GM23338 (cell line): Measurements from ENCODE around the gene ACTA2. TPM values are rescaled to one million over a fixed set of nuclear protein-coding genes. Genes with fewer than 3 reads are reported as not detected.
"Not testable (repeated sequence)": the region's sequence is repeated elsewhere in the genome, so short reads cannot be mapped to it uniquely, and the experiment has no call there.

Source experiments
- ATAC-seq: fragments of 200-7000 bp; cut with Tn5 transposase; 3 replicates; pipeline ENCODE4 v1.9.1; 2020
- DNase-seq: peaks from one replicate; pipeline ENCODE4 v3.0.0-alpha.2; 2015; ENCODE audit warnings: low spot score
- H2AFZ ChIP-seq: fragments of 200-600 bp; sonication (generic); 2 replicates; pipeline ENCODE4 v1.8.0; 2016; ENCODE audit warnings: antibody characterized with exemption, mild to moderate bottlenecking, moderate library complexity
- H3F3A ChIP-seq: fragments of 200-600 bp; sonication (generic); replicated peaks from 2 replicates; pipeline ENCODE4 v1.8.0; 2017; ENCODE audit warnings: antibody characterized with exemption, mixed run types, low read depth
- H3K27ac ChIP-seq: fragments of 200-600 bp; sonication (generic); 2 replicates; pipeline ENCODE4 v1.6.1; 2016; ENCODE audit warnings: low read depth
- H3K27me3 ChIP-seq: fragments of 200-600 bp; sonication (generic); 2 replicates; pipeline ENCODE4 v1.8.0; 2016; ENCODE audit warnings: mild to moderate bottlenecking, mixed run types, moderate library complexity; ENCODE audit not compliant: insufficient read depth
- H3K36me3 ChIP-seq: fragments of 200-600 bp; sonication (generic); 2 replicates; pipeline ENCODE4 v1.8.0; 2016; ENCODE audit warnings: mild to moderate bottlenecking; ENCODE audit not compliant: insufficient read depth
- H3K4me1 ChIP-seq: fragments of 200-600 bp; sonication (generic); 2 replicates; pipeline ENCODE4 v1.8.0; 2016; ENCODE audit warnings: mild to moderate bottlenecking, moderate library complexity; ENCODE audit not compliant: insufficient read depth
- H3K4me2 ChIP-seq: fragments of 200-600 bp; sonication (generic); 2 replicates; pipeline ENCODE4 v1.7.1; 2017; ENCODE audit warnings: mixed run types
- H3K4me3 ChIP-seq: fragments of 200-600 bp; sonication (generic); 2 replicates; pipeline ENCODE4 v1.6.1; 2016; ENCODE audit warnings: mixed run types
- H3K79me2 ChIP-seq: fragments of 200-600 bp; sonication (generic); replicated peaks from 2 replicates; pipeline ENCODE4 v1.8.0; 2017; ENCODE audit warnings: mild to moderate bottlenecking; ENCODE audit not compliant: insufficient read depth
- H3K9me2 ChIP-seq: fragments of 200-600 bp; sonication (generic); 2 replicates; pipeline ENCODE4 v1.8.0; 2017; ENCODE audit not compliant: insufficient read depth
- H4K20me1 ChIP-seq: fragments of 200-600 bp; sonication (generic); replicated peaks from 2 replicates; pipeline ENCODE4 v1.8.0; 2017; ENCODE audit warnings: mild to moderate bottlenecking; ENCODE audit not compliant: insufficient read depth
- H3K27ac Mint-ChIP-seq: 2 replicates; pipeline ENCODE4 v1.8.0; 2020; ENCODE audit warnings: inconsistent platforms, mild to moderate bottlenecking, moderate library complexity, mixed read lengths
- H3K27me3 Mint-ChIP-seq: 3 replicates; pipeline ENCODE4 v1.8.0; 2022; ENCODE audit warnings: low read depth, mild to moderate bottlenecking, moderate library complexity, mixed read lengths, inconsistent platforms; ENCODE audit not compliant: insufficient read depth, poor library complexity
- H3K36me3 Mint-ChIP-seq: 3 replicates; pipeline ENCODE4 v1.8.0; 2021; ENCODE audit warnings: low read depth, mild to moderate bottlenecking, inconsistent platforms, moderate library complexity, mixed read lengths
- H3K4me1 Mint-ChIP-seq: 3 replicates; pipeline ENCODE4 v1.8.0; 2020; ENCODE audit warnings: mild to moderate bottlenecking, inconsistent platforms, mixed read lengths
- H3K4me3 Mint-ChIP-seq: 3 replicates; pipeline ENCODE4 v1.8.0; 2021; ENCODE audit warnings: moderate library complexity, mild to moderate bottlenecking, inconsistent platforms, mixed read lengths
- H3K9me3 Mint-ChIP-seq: 3 replicates; pipeline ENCODE4 v1.8.0; 2020; ENCODE audit warnings: moderate library complexity, mild to moderate bottlenecking, inconsistent platforms, mixed read lengths
- EZH2phosphoT487 ChIP-seq: fragments of 200-600 bp; sonication (generic); IDR thresholded peaks from one replicate; pipeline ENCODE4 v1.8.1; 2018; ENCODE audit warnings: antibody characterized with exemption; ENCODE audit not compliant: unreplicated experiment
- JUNB ChIP-seq: IDR thresholded peaks from one replicate; pipeline ENCODE4 v1.6.1; 2016; ENCODE audit warnings: antibody characterized with exemption; ENCODE audit not compliant: unreplicated experiment
- NANOG ChIP-seq: IDR thresholded peaks from 2 replicates; pipeline ENCODE4 v1.6.1; 2016; ENCODE audit warnings: antibody characterized with exemption, borderline replicate concordance
- polyA plus RNA-seq: library from polyadenylated mRNA; unstranded; fragments of >200 nt; fragmentation: Nextera tagmentation; extraction: Ambion mirVana; gene quantifications from 2 replicates; pipeline ENCODE4 v1.2.1, GENCODE V29; 2016
- total RNA-seq: library from RNA; depleted of rRNA; stranded (reverse); fragments of >200 nt; shearing (Covaris generic); gene quantifications from 2 replicates; pipeline ENCODE4 v1.2.3, GENCODE V29; 2014
- TF ChIP-seq, protein P1 (sequence below), 2 experiments: fragments of 200-600 bp in 1 of 2; sonication (generic) in 1 of 2; conservative IDR thresholded peaks; 2 replicates each; pipeline versions ENCODE4 v1.5.1 to v1.6.1; 2016 to 2017; ENCODE audit warnings: antibody characterized with exemption in 2 of 2, low read depth in 2 of 2, mild to moderate bottlenecking in 2 of 2, moderate library complexity in 1 of 2
- TF ChIP-seq, protein P2 (sequence below): fragments of 250-450 bp; sonication (Bioruptor Pico); IDR thresholded peaks from 2 replicates; pipeline ENCODE4 v1.5.0; 2020; ENCODE audit warnings: mild to moderate bottlenecking, moderate library complexity

The ACTA2 gene
- total and polyA plus RNA-seq, 2 experiments from 2014 or later: 3.4 to 9.4 TPM

DNA sequence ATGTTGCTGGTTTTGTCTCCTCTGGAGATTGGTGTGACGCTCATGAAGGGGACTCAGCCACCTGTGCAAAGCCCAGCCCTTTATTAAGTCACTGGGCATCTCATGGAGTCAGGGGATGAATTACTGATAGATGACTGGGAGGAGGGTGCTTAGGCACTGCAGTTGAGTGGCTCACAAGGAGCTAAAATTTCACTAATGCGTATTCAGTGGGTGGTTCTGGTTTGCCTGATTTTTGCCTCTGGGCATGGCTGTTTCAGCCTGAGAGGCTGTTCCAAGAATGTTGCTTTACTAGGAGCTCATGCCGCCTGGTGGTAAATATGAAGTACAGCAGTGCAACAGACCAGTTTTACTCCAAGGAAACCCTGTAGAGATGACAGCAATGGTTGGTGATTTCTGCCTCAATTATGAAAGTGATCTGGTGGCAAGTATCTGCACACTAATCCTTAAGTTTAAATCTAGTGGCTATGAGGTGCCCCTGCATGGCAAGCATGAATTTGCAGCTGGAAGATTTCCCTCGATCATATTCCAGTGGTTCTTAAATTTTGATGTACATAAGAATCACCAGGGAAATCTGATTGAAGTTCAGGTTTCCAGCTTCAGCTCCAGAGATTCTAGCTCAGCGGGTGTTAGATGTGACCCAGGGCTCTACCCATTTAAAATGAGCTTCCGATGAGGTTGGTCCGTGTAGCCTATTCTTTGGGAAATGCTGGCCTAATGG lies 19.9 kb downstream of the ACTA2 start:
- no peaks in the 10 kb centered on the region for H3K36me3 Mint-ChIP-seq
- Histone ChIP-seq H3K79me2 (no peaks in the 10 kb centered on the region), H3K4me1 (peaks cover 7% of the 10 kb centered on the region; the same call in 1 of the 2 replicates), H3K4me3 (no peak overlapping the region), H3K4me2 (no peak overlapping the region), H3F3A (no peaks in the 10 kb centered on the region), H4K20me1 (no peaks in the 10 kb centered on the region), H2AFZ (no peak overlapping the region; the same call in 1 of the 2 replicates), H3K27ac (no peak overlapping the region), H3K27me3 (no peaks in the 10 kb centered on the region), H3K9me2 (no peaks in the 10 kb centered on the region), H3K36me3 (no peaks in the 10 kb centered on the region)
- peak overlapping the region; percentile 79 for H3K27ac Mint-ChIP-seq
- no peak overlapping the region for H3K4me3 Mint-ChIP-seq
- DNase-seq: peak; percentile 90
- TF ChIP-seq NANOG (no peak), JUNB (no peak), EZH2phosphoT487 (no peak)
- TF ChIP-seq, protein P1, sequence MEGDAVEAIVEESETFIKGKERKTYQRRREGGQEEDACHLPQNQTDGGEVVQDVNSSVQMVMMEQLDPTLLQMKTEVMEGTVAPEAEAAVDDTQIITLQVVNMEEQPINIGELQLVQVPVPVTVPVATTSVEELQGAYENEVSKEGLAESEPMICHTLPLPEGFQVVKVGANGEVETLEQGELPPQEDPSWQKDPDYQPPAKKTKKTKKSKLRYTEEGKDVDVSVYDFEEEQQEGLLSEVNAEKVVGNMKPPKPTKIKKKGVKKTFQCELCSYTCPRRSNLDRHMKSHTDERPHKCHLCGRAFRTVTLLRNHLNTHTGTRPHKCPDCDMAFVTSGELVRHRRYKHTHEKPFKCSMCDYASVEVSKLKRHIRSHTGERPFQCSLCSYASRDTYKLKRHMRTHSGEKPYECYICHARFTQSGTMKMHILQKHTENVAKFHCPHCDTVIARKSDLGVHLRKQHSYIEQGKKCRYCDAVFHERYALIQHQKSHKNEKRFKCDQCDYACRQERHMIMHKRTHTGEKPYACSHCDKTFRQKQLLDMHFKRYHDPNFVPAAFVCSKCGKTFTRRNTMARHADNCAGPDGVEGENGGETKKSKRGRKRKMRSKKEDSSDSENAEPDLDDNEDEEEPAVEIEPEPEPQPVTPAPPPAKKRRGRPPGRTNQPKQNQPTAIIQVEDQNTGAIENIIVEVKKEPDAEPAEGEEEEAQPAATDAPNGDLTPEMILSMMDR (conservative IDR thresholded peaks at IDR 0.05; ENCODE audit: low read depth in 2 of 2): peak; percentile 90 to 92
- TF ChIP-seq, protein P2, sequence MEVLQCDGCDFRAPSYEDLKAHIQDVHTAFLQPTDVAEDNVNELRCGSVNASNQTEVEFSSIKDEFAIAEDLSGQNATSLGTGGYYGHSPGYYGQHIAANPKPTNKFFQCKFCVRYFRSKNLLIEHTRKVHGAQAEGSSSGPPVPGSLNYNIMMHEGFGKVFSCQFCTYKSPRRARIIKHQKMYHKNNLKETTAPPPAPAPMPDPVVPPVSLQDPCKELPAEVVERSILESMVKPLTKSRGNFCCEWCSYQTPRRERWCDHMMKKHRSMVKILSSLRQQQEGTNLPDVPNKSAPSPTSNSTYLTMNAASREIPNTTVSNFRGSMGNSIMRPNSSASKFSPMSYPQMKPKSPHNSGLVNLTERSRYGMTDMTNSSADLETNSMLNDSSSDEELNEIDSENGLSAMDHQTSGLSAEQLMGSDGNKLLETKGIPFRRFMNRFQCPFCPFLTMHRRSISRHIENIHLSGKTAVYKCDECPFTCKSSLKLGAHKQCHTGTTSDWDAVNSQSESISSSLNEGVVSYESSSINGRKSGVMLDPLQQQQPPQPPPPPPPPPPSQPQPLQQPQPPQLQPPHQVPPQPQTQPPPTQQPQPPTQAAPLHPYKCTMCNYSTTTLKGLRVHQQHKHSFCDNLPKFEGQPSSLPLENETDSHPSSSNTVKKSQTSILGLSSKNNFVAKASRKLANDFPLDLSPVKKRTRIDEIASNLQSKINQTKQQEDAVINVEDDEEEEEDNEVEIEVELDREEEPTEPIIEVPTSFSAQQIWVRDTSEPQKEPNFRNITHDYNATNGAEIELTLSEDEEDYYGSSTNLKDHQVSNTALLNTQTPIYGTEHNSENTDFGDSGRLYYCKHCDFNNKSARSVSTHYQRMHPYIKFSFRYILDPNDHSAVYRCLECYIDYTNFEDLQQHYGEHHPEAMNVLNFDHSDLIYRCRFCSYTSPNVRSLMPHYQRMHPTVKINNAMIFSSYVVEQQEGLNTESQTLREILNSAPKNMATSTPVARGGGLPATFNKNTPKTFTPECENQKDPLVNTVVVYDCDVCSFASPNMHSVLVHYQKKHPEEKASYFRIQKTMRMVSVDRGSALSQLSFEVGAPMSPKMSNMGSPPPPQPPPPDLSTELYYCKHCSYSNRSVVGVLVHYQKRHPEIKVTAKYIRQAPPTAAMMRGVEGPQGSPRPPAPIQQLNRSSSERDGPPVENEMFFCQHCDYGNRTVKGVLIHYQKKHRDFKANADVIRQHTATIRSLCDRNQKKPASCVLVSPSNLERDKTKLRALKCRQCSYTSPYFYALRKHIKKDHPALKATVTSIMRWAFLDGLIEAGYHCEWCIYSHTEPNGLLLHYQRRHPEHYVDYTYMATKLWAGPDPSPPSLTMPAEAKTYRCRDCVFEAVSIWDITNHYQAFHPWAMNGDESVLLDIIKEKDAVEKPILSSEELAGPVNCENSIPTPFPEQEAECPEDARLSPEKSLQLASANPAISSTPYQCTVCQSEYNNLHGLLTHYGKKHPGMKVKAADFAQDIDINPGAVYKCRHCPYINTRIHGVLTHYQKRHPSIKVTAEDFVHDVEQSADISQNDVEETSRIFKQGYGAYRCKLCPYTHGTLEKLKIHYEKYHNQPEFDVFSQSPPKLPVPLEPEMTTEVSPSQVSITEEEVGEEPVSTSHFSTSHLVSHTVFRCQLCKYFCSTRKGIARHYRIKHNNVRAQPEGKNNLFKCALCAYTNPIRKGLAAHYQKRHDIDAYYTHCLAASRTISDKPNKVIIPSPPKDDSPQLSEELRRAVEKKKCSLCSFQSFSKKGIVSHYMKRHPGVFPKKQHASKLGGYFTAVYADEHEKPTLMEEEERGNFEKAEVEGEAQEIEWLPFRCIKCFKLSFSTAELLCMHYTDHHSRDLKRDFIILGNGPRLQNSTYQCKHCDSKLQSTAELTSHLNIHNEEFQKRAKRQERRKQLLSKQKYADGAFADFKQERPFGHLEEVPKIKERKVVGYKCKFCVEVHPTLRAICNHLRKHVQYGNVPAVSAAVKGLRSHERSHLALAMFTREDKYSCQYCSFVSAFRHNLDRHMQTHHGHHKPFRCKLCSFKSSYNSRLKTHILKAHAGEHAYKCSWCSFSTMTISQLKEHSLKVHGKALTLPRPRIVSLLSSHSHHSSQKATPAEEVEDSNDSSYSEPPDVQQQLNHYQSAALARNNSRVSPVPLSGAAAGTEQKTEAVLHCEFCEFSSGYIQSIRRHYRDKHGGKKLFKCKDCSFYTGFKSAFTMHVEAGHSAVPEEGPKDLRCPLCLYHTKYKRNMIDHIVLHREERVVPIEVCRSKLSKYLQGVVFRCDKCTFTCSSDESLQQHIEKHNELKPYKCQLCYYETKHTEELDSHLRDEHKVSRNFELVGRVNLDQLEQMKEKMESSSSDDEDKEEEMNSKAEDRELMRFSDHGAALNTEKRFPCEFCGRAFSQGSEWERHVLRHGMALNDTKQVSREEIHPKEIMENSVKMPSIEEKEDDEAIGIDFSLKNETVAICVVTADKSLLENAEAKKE: no peak
- ATAC-seq: peak; percentile 75
- peaks cover 4% of the 10 kb centered on the region for H3K27me3 Mint-ChIP-seq
- peaks cover 8% of the 10 kb centered on the region for H3K4me1 Mint-ChIP-seq
- no peaks in the 10 kb centered on the region for H3K9me3 Mint-ChIP-seq

DNA sequence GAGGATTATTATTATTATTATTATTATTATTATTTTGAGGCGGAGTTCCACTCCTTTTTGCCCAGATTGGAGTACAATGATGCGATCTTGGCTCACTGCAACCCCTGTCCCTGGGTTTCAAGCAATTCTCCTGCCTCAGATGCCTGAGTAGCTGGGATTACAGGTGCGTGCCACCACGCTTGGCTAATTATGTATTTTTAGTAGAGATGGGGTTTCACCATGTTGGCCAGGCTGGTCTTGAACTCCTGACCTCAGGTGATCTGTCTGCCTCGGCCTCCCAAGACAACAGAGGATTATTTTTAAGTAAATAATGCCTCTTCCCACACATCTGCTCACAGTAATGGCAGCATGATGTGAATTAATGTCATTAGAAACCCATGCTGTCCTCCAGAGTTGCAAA lies 20.5 kb downstream of the ACTA2 start:
- not testable (repeated sequence) for H2AFZ ChIP-seq, H3K27ac ChIP-seq, H3K4me3 Mint-ChIP-seq, DNase-seq, H3K27me3 Mint-ChIP-seq, H3K27ac Mint-ChIP-seq, H3K36me3 Mint-ChIP-seq, H3K4me2 ChIP-seq, H3K36me3 ChIP-seq, H3K79me2 ChIP-seq, H3F3A ChIP-seq, H4K20me1 ChIP-seq, ATAC-seq, H3K9me2 ChIP-seq, H3K27me3 ChIP-seq, H3K9me3 Mint-ChIP-seq, H3K4me1 ChIP-seq, H3K4me3 ChIP-seq
- peaks cover 11% of the 10 kb centered on the region for H3K4me1 Mint-ChIP-seq
